CD4-positive, alpha-beta T cell treated with Interleukin-4 for 4 hours (primary cell): ENCODE measurements around the gene SYNDIG1.

Experiments
- DNase-seq: peaks from one replicate; pipeline ENCODE4 v3.0.0-alpha.2; 2020

SYNDIG1 gene

GRCh38 chr20:24665196-24665595 lies 195.8 kb downstream of the SYNDIG1 start:
- DNase-seq = no peak

GRCh38 chr20:24665741-24666191 lies 196.3 kb downstream of the SYNDIG1 start:
- DNase-seq = no peak

- no peak for DNase-seq
These were observed 198.4 kb downstream of the SYNDIG1 start for GRCh38 chr20:24667689-24668383.

GRCh38 chr20:24668384-24668702 lies 198.9 kb downstream of the SYNDIG1 start:
- DNase-seq = no peak

GRCh38 chr20:24668791-24669190 lies 199.4 kb downstream of the SYNDIG1 start:
- DNase-seq = no peak

GRCh38 chr20:24669701-24670100 lies 200.3 kb downstream of the SYNDIG1 start:
- DNase-seq = no peak

GRCh38 chr20:24670341-24670872 lies 201.0 kb downstream of the SYNDIG1 start:
- DNase-seq = no peak

GRCh38 chr20:24670981-24671380 lies 201.6 kb downstream of the SYNDIG1 start:
- DNase-seq = no peak

GRCh38 chr20:24672181-24672880 lies 202.9 kb downstream of the SYNDIG1 start:
- DNase-seq = no peak

- no peak for DNase-seq
These were observed 203.7 kb downstream of the SYNDIG1 start for GRCh38 chr20:24672886-24673677.

GRCh38 chr20:24673678-24674570 lies 204.5 kb downstream of the SYNDIG1 start:
- no peak for DNase-seq

- DNase-seq = no peak
These were observed 205.6 kb downstream of the SYNDIG1 start for GRCh38 chr20:24674921-24675605.

GRCh38 chr20:24675651-24676352 lies 206.4 kb downstream of the SYNDIG1 start:
- DNase-seq = no peak

- DNase-seq = no peak
These were observed 207.0 kb downstream of the SYNDIG1 start for GRCh38 chr20:24676353-24676977.

- no peak for DNase-seq
These were observed 207.5 kb downstream of the SYNDIG1 start for GRCh38 chr20:24676978-24677370.

- DNase-seq = no peak
These were observed 208.3 kb downstream of the SYNDIG1 start for GRCh38 chr20:24677626-24678315.

GRCh38 chr20:24678351-24679106 lies 209.1 kb downstream of the SYNDIG1 start:
- DNase-seq = no peak

GRCh38 chr20:24679448-24680047 lies 210.1 kb downstream of the SYNDIG1 start:
- no peak for DNase-seq
